Activated naive CD4-positive, alpha-beta T cell treated with anti-CD3 and anti-CD28 coated beads, Interleukin-2, amount 10 ng/mL, durations not matched to agents 7 days and 5 days (primary cell): ENCODE measurements around the gene NEK3.
"Not testable (repeated sequence)": the region's sequence is repeated elsewhere in the genome, so short reads cannot be mapped to it uniquely, and the experiment has no call there.

ENCODE experiments used
- CTCF ChIA-PET: fragments of 350-600 bp; sonication (Branson Sonifier 250); formaldehyde crosslinking; loops from one replicate; lab custom pipeline; 2021; ENCODE audit warnings: antibody characterized with exemption; lab: Charles Lee
- DNase-seq: peaks from one replicate; pipeline ENCODE4 v3.0.0-alpha.2; 2020
- H3K27ac Mint-ChIP-seq: one replicate; pipeline ENCODE4 v1.8.0; 2021; ENCODE audit warnings: mild to moderate bottlenecking, moderate library complexity, mixed read lengths
- H3K27me3 Mint-ChIP-seq: one replicate; pipeline ENCODE4 v1.8.0; 2021; ENCODE audit warnings: mild to moderate bottlenecking, mixed read lengths
- H3K36me3 Mint-ChIP-seq: one replicate; pipeline ENCODE4 v1.8.0; 2021; ENCODE audit warnings: mixed read lengths
- H3K4me1 Mint-ChIP-seq: one replicate; pipeline ENCODE4 v1.8.0; 2021; ENCODE audit warnings: mixed read lengths
- H3K4me3 Mint-ChIP-seq: one replicate; pipeline ENCODE4 v1.8.0; 2021; ENCODE audit warnings: mild to moderate bottlenecking, moderate library complexity, mixed read lengths
- H3K9me3 Mint-ChIP-seq: one replicate; pipeline ENCODE4 v1.8.0; 2021; ENCODE audit warnings: mixed read lengths

NEK3 gene

DNA sequence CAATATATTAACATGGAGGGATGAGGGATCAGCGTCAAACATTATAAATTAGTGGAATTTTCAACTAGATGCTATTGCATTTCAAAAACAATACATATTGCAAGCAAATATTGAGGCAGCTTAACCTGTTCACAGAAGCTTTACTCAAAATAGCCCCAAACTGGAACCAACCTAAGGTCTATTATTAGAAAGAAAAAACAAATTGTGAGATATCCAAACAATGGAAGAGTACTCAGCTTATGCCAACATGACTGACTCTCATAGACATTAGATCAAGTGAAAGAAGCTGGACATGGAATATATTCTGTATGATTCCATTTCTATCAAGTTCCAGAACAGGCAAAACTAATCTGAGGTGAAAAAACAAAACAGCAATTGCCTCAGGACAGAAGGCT, 27.6 kb upstream of the NEK3 start:
- Mint-ChIP-seq H3K9me3 (no peaks in the 10 kb centered on the region), H3K4me1 (peaks cover 24% of the 10 kb centered on the region), H3K27ac (no peak overlapping the region), H3K36me3 (peaks cover 21% of the 10 kb centered on the region), H3K4me3 (no peak overlapping the region), H3K27me3 (no peaks in the 10 kb centered on the region)
- DNase-seq = no peak
- CTCF ChIA-PET = no interaction called here

DNA sequence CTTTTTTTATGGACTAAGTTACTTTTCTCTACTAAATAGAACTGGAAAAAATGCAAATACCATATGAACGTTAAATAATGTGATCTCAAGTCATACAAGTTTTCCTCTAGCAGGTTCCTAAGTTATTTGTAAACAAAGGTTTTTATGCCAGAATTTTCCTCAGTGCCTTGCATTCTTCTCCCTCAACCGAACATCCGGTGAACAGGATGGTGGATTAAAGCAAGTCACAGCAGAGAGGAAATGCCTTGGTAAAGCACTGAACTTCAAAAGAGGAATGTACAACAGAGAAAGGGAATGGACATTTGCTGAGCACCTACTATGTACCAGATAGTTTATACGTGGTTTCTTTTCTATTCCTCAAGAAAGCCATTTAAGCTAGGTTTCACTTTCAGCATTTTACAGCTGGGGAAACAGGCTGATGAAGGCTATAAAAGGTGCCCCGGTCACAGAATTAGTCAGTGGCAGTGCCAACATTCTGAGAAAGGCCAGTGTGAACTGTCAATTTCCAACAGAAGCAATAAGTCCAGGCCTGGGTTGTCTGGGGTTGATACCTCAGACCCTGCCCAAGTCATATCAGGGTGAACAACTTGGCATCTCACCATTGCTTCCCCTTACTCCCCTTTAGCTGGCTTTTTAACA, 22.0 kb upstream of the NEK3 start:
- H3K4me1 Mint-ChIP-seq, H3K9me3 Mint-ChIP-seq, H3K27ac Mint-ChIP-seq, CTCF ChIA-PET, H3K27me3 Mint-ChIP-seq, DNase-seq, H3K4me3 Mint-ChIP-seq: not testable (repeated sequence)
- peaks cover 38% of the 10 kb centered on the region for H3K36me3 Mint-ChIP-seq

DNA sequence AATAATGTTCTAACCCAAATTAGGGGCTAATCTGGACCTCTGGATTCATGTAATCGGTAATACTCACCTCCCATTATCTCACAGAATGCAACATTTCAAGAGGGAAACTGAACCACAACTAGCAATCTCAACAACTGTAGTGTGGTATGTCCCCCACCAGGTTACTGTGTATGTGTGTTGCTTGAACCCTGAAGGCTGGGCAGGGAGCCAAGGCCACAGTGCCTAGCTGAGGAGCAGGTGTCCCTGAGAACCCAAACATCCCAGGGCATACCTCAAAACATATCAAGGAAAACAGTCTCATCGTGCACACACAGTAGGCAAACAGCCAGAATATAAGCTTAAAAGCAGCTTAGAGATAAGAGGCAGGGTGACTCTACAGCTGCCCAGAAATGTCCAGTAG, 20.5 kb upstream of the NEK3 start:
- CTCF ChIA-PET = no interaction called here
- Mint-ChIP-seq H3K36me3 (peaks cover 36% of the 10 kb centered on the region), H3K27ac (no peak overlapping the region), H3K9me3 (no peaks in the 10 kb centered on the region), H3K4me1 (peaks cover 2% of the 10 kb centered on the region), H3K27me3 (no peaks in the 10 kb centered on the region), H3K4me3 (no peak overlapping the region)
- no peak for DNase-seq

DNA sequence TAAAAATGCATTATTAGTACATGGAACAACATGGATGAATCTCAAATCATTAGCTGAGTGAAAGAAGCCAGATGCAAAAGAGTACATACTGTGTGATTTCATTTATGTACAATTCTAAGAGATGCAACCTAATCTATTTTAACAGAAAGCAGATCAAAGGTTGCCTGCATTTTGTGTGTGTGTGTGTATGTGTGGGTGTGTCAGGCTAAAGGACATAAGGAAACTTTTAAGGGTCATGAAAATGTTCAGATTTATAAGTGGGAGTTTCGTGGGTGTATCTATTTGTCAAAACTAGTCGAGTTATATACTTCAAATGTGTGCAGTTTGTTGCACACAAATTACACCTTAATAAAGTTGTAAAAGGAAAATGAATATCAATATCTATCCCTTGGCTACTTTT, 17.9 kb upstream of the NEK3 start:
- peaks cover 10% of the 10 kb centered on the region for H3K4me1 Mint-ChIP-seq
- H3K9me3 Mint-ChIP-seq = no peaks in the 10 kb centered on the region
- no peak for DNase-seq
- no peak overlapping the region for H3K4me3 Mint-ChIP-seq
- CTCF ChIA-PET = interaction anchor here (0.7 kb wide), 1 partner anchor 10 kb away, joined by 3 read pairs; no protein-coding TSS in a partner anchor
- no peaks in the 10 kb centered on the region for H3K27me3 Mint-ChIP-seq
- H3K36me3 Mint-ChIP-seq = peaks cover 45% of the 10 kb centered on the region
- no peak overlapping the region for H3K27ac Mint-ChIP-seq

DNA sequence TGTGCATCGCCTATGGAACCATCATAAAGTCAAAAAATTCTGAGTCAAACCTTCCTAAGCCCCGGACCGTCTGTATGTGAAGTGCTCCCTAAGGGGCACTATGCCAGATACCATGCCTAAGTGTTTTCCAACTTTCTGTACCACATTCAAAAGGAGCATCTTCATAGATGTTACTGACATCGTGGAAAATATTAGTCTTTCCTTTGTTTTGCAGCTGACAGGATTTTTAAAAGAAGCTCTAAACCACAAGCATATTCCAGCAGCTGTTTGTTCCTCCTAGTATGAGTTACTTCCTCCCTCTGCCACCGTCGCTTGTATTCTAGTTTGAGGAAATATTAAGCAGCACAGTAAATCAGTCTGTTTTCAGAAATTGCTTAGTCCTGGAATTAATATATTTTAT, 14.6 kb upstream of the NEK3 start:
- not testable (repeated sequence) for DNase-seq, H3K27ac Mint-ChIP-seq, H3K4me1 Mint-ChIP-seq, H3K27me3 Mint-ChIP-seq, H3K9me3 Mint-ChIP-seq, H3K4me3 Mint-ChIP-seq
- peaks cover 35% of the 10 kb centered on the region for H3K36me3 Mint-ChIP-seq
- CTCF ChIA-PET = interaction anchor here (1.2 to 1.6 kb wide), 2 partner anchors 276 to 359 kb away, joined by 3 to 5 read pairs; partner anchors contain the start of gene VPS36

DNA sequence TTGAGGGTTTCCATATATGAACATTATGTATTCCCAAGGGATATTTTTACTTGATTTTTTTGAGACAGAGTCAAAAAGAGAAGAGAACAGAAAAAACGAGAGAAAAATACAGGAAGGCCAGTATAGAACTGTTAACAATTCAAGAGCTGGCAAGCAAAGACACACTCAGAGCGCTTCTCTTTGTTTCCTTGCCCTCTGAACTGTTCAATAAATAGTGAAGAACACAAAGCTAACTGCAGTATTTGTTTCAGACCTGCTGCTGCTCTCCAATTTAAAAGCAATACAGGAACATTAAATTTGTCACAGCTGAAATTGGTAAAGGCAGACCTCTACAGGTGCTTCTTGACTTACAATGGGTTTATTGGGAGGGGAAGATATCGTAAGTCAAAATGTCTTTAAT, 14.0 kb upstream of the NEK3 start:
- H3K4me3 Mint-ChIP-seq = no peak overlapping the region
- CTCF ChIA-PET = interaction anchor here (0.6 to 1.2 kb wide), 3 partner anchors 16 to 358 kb away, joined by 3 to 5 read pairs (median 4); partner anchors contain the start of gene VPS36

DNA sequence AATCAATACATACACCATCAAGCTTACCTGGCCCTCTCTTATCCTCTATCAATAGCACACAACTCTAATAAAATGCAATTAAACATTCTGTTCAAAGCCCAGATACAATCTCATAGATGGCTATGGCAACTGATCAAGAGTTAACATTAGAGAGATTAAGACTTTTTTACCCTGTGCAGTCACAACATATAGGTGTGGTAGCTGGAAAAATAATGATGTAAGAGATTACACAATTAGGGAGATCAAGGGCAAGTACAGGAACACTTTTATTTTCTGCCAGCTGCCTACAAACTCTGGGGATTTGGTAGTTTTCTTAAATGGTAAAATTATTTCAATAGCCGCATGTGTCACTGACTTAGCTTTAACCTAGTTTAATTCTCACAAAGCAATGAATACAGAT, 12.3 kb upstream of the NEK3 start:
- H3K9me3 Mint-ChIP-seq, H3K27me3 Mint-ChIP-seq, H3K27ac Mint-ChIP-seq, H3K4me1 Mint-ChIP-seq, DNase-seq, H3K4me3 Mint-ChIP-seq, CTCF ChIA-PET: not testable (repeated sequence)
- peaks cover 31% of the 10 kb centered on the region for H3K36me3 Mint-ChIP-seq

More for the DNA sequence above, 14.0 kb upstream of the NEK3 start:
- H3K36me3 Mint-ChIP-seq = peaks cover 34% of the 10 kb centered on the region
- H3K27me3 Mint-ChIP-seq = no peaks in the 10 kb centered on the region
- DNase-seq = no peak
- peaks cover 7% of the 10 kb centered on the region for H3K4me1 Mint-ChIP-seq
- no peak overlapping the region for H3K27ac Mint-ChIP-seq
- no peaks in the 10 kb centered on the region for H3K9me3 Mint-ChIP-seq

DNA sequence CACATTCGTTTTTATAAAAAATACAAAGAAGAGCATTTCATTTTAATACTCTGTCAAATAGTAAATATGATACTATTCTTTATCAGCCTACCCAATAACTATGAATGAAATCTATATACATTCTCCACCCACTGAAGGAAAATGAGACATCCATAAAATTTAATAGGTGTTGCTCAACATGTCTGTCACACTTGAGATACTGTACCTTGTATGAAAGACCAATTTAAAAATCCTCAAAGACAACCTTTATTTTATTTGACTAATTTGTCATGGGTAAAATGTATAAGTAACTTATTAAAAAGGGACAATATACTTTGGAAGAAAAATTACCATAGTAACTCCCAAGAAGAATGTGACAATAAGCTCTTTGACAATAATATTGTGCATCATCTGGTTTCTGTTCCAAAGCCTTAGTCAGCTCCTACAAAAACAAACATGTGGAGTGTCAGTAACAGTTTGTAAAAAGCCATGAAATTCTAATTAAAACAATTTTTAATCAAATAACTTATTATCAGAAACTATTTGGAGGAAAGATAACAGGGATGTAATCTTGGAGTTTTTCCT, 11.5 kb upstream of the NEK3 start:
- H3K27me3 Mint-ChIP-seq, H3K4me3 Mint-ChIP-seq, H3K27ac Mint-ChIP-seq, H3K9me3 Mint-ChIP-seq, H3K4me1 Mint-ChIP-seq, CTCF ChIA-PET, DNase-seq: not testable (repeated sequence)
- H3K36me3 Mint-ChIP-seq = peaks cover 32% of the 10 kb centered on the region

DNA sequence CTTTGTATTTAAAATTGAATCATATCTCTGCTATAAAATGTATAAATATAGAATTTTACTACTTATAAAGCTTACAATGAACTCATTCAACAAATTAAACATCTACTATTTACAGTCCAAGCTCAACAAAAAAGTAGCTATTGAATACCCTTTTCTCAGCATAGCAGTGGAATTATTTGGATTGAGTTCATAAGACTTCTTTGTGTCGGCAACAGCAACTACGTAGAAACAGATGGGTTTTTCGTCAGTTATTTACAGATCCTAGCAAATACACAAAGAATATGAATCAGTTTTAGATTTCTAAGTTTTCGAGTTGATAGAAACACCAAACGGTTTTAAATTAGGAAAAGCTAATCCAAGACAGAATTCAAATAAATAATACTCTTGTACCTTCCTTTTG, 10.4 kb upstream of the NEK3 start:
- Mint-ChIP-seq H3K9me3 (no peaks in the 10 kb centered on the region), H3K4me1 (peaks cover 7% of the 10 kb centered on the region), H3K27ac (no peak overlapping the region), H3K36me3 (peaks cover 30% of the 10 kb centered on the region), H3K27me3 (no peaks in the 10 kb centered on the region), H3K4me3 (no peak overlapping the region)
- CTCF ChIA-PET = no interaction called here
- no peak for DNase-seq

DNA sequence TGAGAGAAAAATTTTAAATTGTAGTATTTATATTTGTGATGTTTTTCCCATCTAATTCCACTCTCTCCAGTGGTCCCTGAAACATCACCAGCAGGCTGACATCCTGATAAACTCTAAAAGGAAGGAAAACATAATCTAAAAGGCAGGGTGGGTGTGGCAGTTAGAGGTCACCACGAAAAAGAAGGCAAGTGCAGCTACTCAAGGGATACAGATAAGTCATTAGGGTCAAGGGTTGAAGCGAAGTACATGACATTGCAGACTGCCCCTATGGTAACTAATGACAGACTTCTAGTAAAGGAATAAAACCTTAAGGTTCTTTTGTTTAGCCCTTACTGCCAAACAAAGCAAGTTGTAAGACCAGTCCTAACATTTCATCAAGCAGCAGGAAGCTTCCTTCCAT, 6.0 kb upstream of the NEK3 start:
- Mint-ChIP-seq H3K4me3 (no peak overlapping the region), H3K27ac (no peak overlapping the region), H3K36me3 (peaks cover 9% of the 10 kb centered on the region), H3K27me3 (no peaks in the 10 kb centered on the region), H3K9me3 (no peaks in the 10 kb centered on the region), H3K4me1 (peaks cover 20% of the 10 kb centered on the region)
- no peak for DNase-seq
- CTCF ChIA-PET = no interaction called here

DNA sequence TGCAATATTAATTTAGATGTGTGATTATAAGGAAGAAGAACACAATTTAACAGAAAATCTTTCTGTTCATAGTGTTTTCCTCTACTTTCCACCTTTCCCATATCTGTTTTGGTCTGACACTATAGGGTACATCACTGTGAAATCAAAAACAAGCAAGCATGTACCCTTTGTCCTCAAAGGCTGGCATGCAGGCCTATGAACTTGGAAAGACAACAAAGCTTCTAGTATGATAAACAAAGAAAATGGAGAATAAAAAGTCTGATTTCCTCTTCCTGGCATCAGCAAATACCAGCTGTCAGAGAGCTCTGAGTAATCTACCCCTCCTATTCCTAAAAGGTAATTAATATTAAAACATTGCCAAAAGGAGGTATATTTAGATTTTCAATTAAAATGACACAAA, 5.6 kb upstream of the NEK3 start:
- Mint-ChIP-seq H3K27ac (no peak overlapping the region), H3K36me3 (peaks cover 7% of the 10 kb centered on the region), H3K4me3 (no peak overlapping the region), H3K4me1 (peaks cover 23% of the 10 kb centered on the region), H3K9me3 (no peaks in the 10 kb centered on the region), H3K27me3 (peaks cover 1% of the 10 kb centered on the region)
- CTCF ChIA-PET = no interaction called here
- no peak for DNase-seq

DNA sequence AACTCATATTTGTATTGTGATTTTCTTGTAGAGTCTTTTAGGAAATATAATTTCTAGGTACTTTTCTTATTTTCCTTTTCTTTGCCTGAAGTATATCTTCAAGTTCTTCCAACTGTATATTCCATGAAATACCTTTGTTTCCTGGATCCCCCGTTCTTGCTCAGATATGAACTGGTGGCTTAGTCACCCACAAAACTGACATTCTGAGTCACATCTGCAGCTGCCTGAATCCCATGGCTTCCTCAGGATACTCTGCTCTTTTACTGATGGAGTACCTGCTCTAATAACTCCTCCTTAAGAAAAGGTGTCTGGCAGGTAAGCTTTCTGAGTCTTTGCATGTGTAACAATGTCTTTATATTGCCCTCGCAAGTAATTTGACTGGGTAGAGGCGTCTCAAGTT, 4.5 kb upstream of the NEK3 start:
- H3K36me3 Mint-ChIP-seq, H3K4me3 Mint-ChIP-seq, H3K27me3 Mint-ChIP-seq, DNase-seq, H3K9me3 Mint-ChIP-seq, H3K27ac Mint-ChIP-seq: not testable (repeated sequence)
- CTCF ChIA-PET = interaction anchor here (0.7 kb wide), 1 partner anchor 13 kb away, joined by 3 read pairs; no protein-coding TSS in a partner anchor
- H3K4me1 Mint-ChIP-seq = peaks cover 30% of the 10 kb centered on the region

DNA sequence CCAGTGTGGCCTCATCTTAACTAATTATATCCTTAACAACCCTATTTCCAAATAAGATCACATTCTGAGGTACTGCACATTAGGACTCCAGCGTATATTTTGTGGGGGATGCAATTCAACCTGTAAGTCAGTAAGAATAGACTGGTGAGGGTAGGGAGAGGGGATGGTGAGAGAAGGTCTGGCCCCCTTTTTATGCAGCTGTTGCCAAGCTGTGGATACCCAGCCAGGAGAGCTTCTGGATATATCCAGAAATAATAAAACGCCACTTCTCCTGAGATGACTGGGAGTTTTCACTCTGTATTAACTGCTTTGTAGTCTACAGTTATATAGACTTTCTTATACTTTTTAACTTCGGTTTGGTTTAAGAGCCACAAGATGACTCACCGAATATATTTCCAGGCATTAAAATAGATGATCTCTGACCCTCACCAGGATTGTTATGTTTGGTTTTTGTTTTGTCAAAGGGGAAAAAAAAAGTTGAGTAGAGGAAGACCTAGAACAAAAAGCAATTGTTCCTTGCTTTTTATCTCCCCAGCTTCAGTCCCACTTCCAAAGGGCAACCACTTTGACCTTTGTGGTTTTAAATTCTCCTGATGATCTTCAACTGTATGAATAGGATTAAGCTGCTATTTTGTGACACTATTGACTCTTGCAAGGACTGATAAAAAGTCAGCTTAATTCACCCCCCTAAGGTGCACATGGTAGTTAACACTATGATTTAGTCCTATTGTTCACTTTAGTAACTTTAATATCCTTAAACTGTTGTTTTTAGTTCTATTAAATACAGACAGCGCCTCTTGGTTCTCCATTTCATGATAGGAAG, 3.1 kb upstream of the NEK3 start:
- peaks cover 11% of the 10 kb centered on the region for H3K27me3 Mint-ChIP-seq
- H3K36me3 Mint-ChIP-seq = peaks cover 9% of the 10 kb centered on the region
- H3K9me3 Mint-ChIP-seq = no peaks in the 10 kb centered on the region
- CTCF ChIA-PET = no interaction called here
- H3K4me1 Mint-ChIP-seq = peaks cover 42% of the 10 kb centered on the region
- DNase-seq = no peak
- H3K4me3 Mint-ChIP-seq = no peak overlapping the region
- H3K27ac Mint-ChIP-seq = no peak overlapping the region

DNA sequence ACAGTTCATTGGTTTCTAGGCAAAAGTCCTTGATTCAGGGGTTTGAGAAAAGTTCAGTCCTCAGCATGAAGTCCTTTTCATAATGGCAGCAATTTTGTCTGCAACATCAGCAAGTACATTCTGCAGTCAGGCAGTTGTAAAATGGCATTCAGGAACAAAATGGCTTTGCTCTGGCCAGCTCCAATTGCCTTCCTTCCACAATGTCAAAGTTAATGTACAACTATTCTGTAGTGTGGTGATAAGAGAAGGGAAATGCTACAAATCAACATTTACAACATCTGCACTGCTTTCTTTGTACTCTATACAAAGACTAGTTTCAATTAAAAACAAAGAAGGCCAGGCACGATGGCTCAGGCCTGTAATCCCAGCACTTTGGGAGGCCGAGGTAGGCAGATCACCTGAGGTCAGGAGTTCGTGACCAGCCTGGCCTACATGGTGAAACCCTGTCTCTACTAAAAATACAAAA, 1.8 kb upstream of the NEK3 start:
- Mint-ChIP-seq H3K27ac (no peak overlapping the region), H3K27me3 (peaks cover 14% of the 10 kb centered on the region), H3K9me3 (no peaks in the 10 kb centered on the region), H3K4me1 (peaks cover 53% of the 10 kb centered on the region), H3K4me3 (no peak overlapping the region), H3K36me3 (peaks cover 8% of the 10 kb centered on the region)
- no peak for DNase-seq
- CTCF ChIA-PET = no interaction called here
